ENCODE results near the gene ETS1. TPM values are rescaled to one million over a fixed set of nuclear protein-coding genes. Genes with fewer than 3 reads are reported as not detected.

The ETS1 gene
- total RNA-seq, 1 donor: 317 TPM

- H3K4me3 ChIP-seq (ENCODE audit: low read length): no peak overlapping the region
- peaks cover 58% of the 10 kb centered on the region for H3K4me1 ChIP-seq (ENCODE audit: insufficient read depth, low read length)
- H3K9me3 ChIP-seq (ENCODE audit: low read depth, low read length): no peaks in the 10 kb centered on the region
- H3K27me3 ChIP-seq (ENCODE audit: insufficient read depth, low read length): no peaks in the 10 kb centered on the region
Observed at GRCh38 chr11:128608746-128609407, 21.5 kb upstream of the ETS1 start.

GRCh38 chr11:128607819-128608218, 20.5 kb upstream of the ETS1 start:
- H3K27me3 ChIP-seq (ENCODE audit: insufficient read depth, low read length): no peaks in the 10 kb centered on the region
- no peak overlapping the region for H3K4me3 ChIP-seq (ENCODE audit: low read length)
- no peaks in the 10 kb centered on the region for H3K9me3 ChIP-seq (ENCODE audit: low read depth, low read length)
- H3K4me1 ChIP-seq (ENCODE audit: insufficient read depth, low read length): peaks cover 57% of the 10 kb centered on the region

GRCh38 chr11:128604723-128605122, 17.4 kb upstream of the ETS1 start:
- Histone ChIP-seq H3K4me1 (ENCODE audit: insufficient read depth, low read length) (peaks cover 28% of the 10 kb centered on the region), H3K9me3 (ENCODE audit: low read depth, low read length) (no peaks in the 10 kb centered on the region), H3K4me3 (ENCODE audit: low read length) (no peak overlapping the region), H3K27me3 (ENCODE audit: insufficient read depth, low read length) (no peaks in the 10 kb centered on the region)

GRCh38 chr11:128603752-128604414, 16.5 kb upstream of the ETS1 start:
- H3K4me3 ChIP-seq (ENCODE audit: low read length): no peak overlapping the region
- peaks cover 19% of the 10 kb centered on the region for H3K4me1 ChIP-seq (ENCODE audit: insufficient read depth, low read length)
- H3K9me3 ChIP-seq (ENCODE audit: low read depth, low read length): no peaks in the 10 kb centered on the region
- no peaks in the 10 kb centered on the region for H3K27me3 ChIP-seq (ENCODE audit: insufficient read depth, low read length)

- Histone ChIP-seq H3K4me1 (ENCODE audit: insufficient read depth, low read length) (peaks cover 17% of the 10 kb centered on the region), H3K4me3 (ENCODE audit: low read length) (no peak overlapping the region), H3K27me3 (ENCODE audit: insufficient read depth, low read length) (no peaks in the 10 kb centered on the region), H3K9me3 (ENCODE audit: low read depth, low read length) (no peaks in the 10 kb centered on the region)
Observed at GRCh38 chr11:128603003-128603696, 15.8 kb upstream of the ETS1 start.

- no peak overlapping the region for H3K4me3 ChIP-seq (ENCODE audit: low read length)
- H3K9me3 ChIP-seq (ENCODE audit: low read depth, low read length): no peaks in the 10 kb centered on the region
- H3K27me3 ChIP-seq (ENCODE audit: insufficient read depth, low read length): no peaks in the 10 kb centered on the region
- peaks cover 10% of the 10 kb centered on the region for H3K4me1 ChIP-seq (ENCODE audit: insufficient read depth, low read length)
Observed at GRCh38 chr11:128599729-128600128, 12.4 kb upstream of the ETS1 start.

GRCh38 chr11:128598506-128599150, 11.3 kb upstream of the ETS1 start:
- H3K9me3 ChIP-seq (ENCODE audit: low read depth, low read length): no peaks in the 10 kb centered on the region
- no peaks in the 10 kb centered on the region for H3K27me3 ChIP-seq (ENCODE audit: insufficient read depth, low read length)
- H3K4me1 ChIP-seq (ENCODE audit: insufficient read depth, low read length): peaks cover 7% of the 10 kb centered on the region
- no peak overlapping the region for H3K4me3 ChIP-seq (ENCODE audit: low read length)

- Histone ChIP-seq H3K27me3 (ENCODE audit: insufficient read depth, low read length) (no peaks in the 10 kb centered on the region), H3K9me3 (ENCODE audit: low read depth, low read length) (no peaks in the 10 kb centered on the region), H3K4me1 (ENCODE audit: insufficient read depth, low read length) (peaks cover 2% of the 10 kb centered on the region), H3K4me3 (ENCODE audit: low read length) (no peak overlapping the region)
Observed at GRCh38 chr11:128598096-128598495, 10.7 kb upstream of the ETS1 start.

- Histone ChIP-seq H3K4me3 (ENCODE audit: low read length) (no peak overlapping the region), H3K4me1 (ENCODE audit: insufficient read depth, low read length) (no peaks in the 10 kb centered on the region), H3K9me3 (ENCODE audit: low read depth, low read length) (no peaks in the 10 kb centered on the region), H3K27me3 (ENCODE audit: insufficient read depth, low read length) (no peaks in the 10 kb centered on the region)
Observed at GRCh38 chr11:128597209-128597608, 9.9 kb upstream of the ETS1 start.

GRCh38 chr11:128596250-128596649, 8.9 kb upstream of the ETS1 start:
- no peak overlapping the region for H3K4me3 ChIP-seq (ENCODE audit: low read length)
- no peaks in the 10 kb centered on the region for H3K27me3 ChIP-seq (ENCODE audit: insufficient read depth, low read length)
- no peaks in the 10 kb centered on the region for H3K9me3 ChIP-seq (ENCODE audit: low read depth, low read length)
- H3K4me1 ChIP-seq (ENCODE audit: insufficient read depth, low read length): no peaks in the 10 kb centered on the region

GRCh38 chr11:128595775-128596174, 8.4 kb upstream of the ETS1 start:
- Histone ChIP-seq H3K9me3 (ENCODE audit: low read depth, low read length) (no peaks in the 10 kb centered on the region), H3K4me1 (ENCODE audit: insufficient read depth, low read length) (no peaks in the 10 kb centered on the region), H3K27me3 (ENCODE audit: insufficient read depth, low read length) (no peaks in the 10 kb centered on the region), H3K4me3 (ENCODE audit: low read length) (no peak overlapping the region)

GRCh38 chr11:128595221-128595620, 7.9 kb upstream of the ETS1 start:
- Histone ChIP-seq H3K27me3 (ENCODE audit: insufficient read depth, low read length) (no peaks in the 10 kb centered on the region), H3K9me3 (ENCODE audit: low read depth, low read length) (no peaks in the 10 kb centered on the region), H3K4me3 (ENCODE audit: low read length) (no peak overlapping the region), H3K4me1 (ENCODE audit: insufficient read depth, low read length) (no peaks in the 10 kb centered on the region)

GRCh38 chr11:128594226-128594625, 6.9 kb upstream of the ETS1 start:
- H3K4me1 ChIP-seq (ENCODE audit: insufficient read depth, low read length): no peaks in the 10 kb centered on the region
- H3K4me3 ChIP-seq (ENCODE audit: low read length): no peak overlapping the region
- no peaks in the 10 kb centered on the region for H3K9me3 ChIP-seq (ENCODE audit: low read depth, low read length)
- H3K27me3 ChIP-seq (ENCODE audit: insufficient read depth, low read length): no peaks in the 10 kb centered on the region

- Histone ChIP-seq H3K4me1 (ENCODE audit: insufficient read depth, low read length) (no peaks in the 10 kb centered on the region), H3K9me3 (ENCODE audit: low read depth, low read length) (no peaks in the 10 kb centered on the region), H3K4me3 (ENCODE audit: low read length) (no peak overlapping the region), H3K27me3 (ENCODE audit: insufficient read depth, low read length) (no peaks in the 10 kb centered on the region)
Observed at GRCh38 chr11:128593281-128593680, 5.9 kb upstream of the ETS1 start.

- Histone ChIP-seq H3K27me3 (ENCODE audit: insufficient read depth, low read length) (no peaks in the 10 kb centered on the region), H3K4me1 (ENCODE audit: insufficient read depth, low read length) (no peaks in the 10 kb centered on the region), H3K4me3 (ENCODE audit: low read length) (no peak overlapping the region), H3K9me3 (ENCODE audit: low read depth, low read length) (no peaks in the 10 kb centered on the region)
Observed at GRCh38 chr11:128592454-128592853, 5.1 kb upstream of the ETS1 start.

Data from mononuclear cell (primary cell).